Measurements from ENCODE around the gene IL1RL2.

Gene IL1RL2

DNA sequence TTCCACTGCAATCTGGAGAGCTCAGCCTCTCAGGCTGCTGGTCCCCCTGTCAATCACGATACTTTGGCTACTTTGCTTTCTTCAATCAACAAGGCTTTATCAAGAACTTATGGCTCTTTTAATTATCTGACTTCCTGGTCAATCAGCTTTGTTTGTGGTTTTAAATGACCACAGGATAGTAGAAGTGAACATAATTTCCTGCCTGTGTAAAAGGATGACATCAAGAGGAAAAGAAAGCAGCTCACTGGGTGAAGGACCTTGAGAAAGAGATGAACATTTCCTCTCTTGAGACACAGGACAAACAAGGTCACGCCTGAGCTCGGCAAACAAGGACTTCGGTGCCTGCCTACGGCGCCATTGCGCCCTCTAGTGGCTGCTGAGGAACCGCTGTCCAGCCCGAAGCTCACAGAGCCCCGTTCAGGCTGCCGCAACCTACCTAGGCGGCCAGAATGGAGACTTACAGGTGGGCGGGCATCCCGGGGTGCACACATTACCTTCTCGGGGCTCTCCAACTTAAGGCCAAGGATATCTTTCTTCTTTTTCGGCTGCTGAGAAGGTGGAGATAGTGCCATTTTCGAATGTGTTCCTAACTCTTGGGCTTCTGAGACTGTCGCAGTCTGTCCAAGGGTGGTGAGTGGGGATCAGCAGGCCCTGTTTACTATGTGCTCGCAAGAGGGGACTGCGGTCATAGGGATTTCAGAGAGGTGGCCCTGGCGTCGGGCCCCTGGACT is 54.0 kb downstream of the IL1RL2 start:
- peak; percentile 80 for DNase-seq

DNA sequence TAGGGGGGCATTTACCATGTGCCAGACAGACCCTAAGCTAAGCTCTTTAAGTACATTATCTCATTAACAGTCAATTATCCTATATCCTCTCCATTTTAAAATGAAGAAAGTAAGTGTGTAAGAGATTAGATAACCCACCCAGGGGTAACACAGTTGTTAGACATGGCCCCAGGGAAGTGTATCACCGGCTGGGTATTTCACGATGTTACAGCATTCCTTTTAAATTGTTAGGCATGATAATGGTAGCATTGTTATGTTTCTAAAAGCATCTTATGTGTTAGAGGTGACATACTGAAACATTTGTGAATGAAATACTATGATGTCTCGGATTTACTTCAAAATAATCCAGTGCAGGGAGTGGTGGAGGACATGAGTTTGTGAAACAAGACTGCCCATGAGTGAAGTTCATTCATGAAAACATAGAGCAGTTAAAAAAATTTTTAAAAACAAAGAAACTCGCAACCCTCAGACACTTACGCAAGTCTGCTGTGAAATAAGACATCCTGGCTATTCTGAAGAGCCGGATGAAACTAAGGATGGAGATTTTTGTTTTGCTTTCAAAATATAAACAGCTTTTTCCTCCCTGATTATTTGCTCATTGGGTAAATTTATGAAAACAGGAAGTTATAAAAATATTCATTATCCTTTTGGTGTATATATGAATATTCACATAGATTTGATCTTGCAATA is 54.9 kb downstream of the IL1RL2 start:
- no peak for DNase-seq

DNA sequence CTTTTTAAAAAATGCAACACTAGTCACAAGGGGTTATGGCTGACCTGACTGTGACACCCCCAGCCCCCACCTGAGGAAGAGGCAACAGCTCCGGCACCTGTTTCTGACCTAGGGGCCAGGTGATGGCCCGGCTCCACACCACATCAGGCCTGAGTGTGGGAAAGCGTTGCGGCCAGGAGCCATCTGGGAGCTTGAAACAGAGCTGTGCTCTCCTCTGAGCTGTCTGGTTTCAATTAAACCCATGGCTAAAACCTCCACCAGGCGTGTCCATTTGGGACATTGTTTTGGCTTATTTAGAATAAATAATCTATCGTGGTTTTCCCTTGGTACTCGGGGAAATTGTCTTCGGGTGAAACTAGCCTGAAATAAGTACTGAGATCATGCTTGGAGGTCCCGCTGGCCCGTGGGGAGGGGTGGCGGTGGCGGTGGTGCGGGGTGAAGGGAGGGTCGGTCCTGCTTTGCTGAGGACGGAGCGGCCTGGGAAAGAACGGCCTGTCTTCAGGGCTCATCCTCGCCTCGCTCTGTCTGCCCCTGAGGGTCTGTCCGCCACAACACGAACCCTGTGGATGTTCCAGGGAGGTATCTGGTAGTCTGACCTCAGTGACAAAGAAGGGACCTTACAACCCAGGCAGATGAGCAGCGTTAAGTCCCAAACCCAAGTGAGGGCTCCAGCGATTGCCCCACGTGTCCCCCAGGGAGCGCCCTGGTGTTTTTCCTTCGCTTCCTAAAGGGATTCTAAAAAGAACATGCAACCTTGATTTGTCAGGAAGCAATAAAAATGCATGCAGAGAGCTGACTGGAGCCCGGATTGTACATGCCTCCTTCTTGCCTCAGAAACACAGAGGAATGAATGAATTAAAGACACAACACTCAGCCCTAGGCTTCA is 58.7 kb downstream of the IL1RL2 start:
- no peak for DNase-seq

DNA sequence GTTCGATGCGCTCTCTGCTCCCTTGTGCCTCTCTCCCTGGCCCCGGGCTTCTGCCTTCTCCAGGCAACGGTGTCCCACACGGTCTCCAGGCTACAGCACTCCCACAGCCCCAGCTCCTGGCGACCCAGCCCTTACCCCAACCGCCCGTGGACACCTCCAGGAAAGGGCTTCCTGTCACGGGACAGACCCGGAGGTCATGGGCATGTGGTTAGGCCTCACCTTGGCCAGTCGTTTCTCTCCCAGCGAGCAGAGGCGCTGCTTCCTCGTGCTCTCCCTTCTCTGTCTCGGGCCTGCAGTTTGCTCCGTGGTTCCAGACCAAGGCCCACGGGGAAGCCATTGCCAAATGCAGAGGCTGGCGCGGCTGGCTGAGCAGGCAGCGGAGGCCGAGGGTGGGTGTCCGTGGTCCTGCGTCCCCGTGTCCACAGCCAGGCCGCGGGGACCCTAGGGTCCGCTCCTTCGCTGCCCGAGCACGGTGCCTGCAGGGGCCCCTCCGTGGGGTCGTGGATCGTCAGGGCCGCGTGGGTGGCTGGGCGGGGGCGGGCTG is 63.5 kb downstream of the IL1RL2 start:
- DNase-seq = no peak

DNA sequence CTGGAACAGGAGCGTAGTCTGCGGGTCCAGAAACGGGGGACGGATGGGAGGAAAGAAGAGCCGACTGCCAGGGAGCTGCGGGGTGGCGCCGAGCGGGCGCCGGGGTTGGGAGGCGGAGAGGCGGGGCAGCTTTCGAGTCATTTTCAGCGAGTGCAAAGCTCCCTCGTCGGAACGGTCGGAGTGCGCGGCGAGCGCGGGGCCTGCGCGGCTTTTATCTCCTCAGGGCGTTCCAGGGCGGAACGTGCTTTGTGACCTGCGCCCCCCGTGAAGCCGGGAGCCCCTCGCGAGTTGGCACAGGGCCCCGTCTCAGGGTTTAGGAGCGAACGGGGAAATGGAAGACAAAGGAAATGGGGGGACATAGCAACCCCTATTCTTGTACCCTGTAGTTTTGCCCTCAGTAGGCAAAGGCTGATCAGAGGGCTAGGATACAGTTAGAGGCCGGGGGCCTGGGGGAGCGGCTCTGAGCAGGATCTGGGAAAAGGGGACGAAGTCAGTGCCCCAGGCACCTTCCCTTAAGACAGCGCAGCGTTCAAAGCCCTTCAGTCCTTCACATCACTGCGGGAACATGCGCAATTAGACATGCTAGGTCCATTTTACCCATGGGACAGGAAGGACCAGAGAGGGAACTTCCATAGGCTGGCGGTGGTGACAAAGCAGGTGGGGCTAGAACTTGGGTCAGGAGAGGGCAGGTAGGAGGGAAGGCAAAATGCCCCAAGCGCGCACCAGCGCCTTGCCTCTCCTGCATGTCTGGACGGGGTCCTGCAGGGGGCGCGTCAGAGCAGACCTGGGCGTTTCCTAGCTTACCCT is 64.4 kb downstream of the IL1RL2 start:
- peak; percentile 47 for DNase-seq

DNA sequence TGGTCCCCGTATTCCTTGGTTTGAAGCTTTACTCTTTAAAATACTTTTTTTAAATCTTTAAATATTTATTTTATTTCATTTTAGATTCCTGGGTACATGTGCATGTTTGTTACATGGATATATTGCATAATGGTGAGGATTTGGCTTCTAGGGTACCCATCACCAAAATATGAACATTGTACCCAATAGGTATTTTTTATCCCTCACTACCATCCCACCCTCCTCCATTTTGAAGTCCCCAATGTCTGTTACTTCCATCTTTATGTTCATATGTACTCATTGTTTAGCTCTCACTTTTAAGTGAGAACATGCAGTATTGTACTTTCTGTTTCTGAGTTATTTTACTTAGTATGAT is 65.0 kb downstream of the IL1RL2 start:
- no peak for DNase-seq

DNA sequence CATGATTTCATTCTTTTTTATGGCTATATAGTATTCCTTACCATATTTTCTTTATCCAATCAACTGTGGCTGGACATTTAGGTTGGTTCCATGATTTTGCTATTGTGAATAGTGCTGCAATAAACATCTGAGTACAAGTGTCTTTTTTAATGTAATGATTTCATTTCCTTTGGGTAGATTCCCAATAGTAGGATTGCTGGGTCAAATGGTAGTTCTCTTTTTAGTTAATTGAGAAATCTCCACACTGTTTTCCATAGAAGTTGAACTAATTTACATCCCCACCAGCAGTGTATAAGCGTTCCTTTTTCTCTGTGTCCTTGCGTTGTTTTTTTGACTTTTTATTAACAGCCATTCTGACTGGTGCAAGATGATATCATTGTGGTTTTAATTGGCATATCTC is 65.4 kb downstream of the IL1RL2 start:
- DNase-seq = no peak

DNA sequence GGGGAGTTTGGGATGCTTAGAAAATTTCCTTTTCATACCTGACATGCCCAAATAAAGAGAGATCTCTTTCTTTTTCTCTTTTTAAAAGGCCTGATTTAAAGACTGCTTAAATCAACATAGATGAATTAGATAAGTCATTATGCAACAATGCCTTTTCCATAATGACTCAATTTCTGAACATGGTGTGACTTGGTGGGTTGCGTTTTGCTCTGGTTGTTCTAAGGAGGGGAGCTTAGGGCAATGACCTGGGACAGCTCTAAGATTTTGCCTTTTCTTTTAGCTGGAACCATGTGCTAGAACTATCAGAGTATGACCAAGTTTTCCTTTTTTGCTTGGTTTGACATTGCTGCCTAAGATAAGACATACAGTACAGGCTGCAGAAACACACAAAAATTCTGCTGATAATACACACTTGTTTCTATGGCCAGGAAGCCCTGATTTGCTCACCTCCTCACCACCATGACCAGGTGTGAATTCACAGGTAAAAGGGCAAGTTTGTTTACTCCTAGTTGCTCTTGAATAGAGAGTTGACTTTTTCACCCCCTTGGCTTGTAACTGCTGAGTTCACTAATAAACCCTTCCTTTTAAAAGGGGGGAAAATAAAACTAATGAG is 66.4 kb downstream of the IL1RL2 start:
- DNase-seq = no peak

DNA sequence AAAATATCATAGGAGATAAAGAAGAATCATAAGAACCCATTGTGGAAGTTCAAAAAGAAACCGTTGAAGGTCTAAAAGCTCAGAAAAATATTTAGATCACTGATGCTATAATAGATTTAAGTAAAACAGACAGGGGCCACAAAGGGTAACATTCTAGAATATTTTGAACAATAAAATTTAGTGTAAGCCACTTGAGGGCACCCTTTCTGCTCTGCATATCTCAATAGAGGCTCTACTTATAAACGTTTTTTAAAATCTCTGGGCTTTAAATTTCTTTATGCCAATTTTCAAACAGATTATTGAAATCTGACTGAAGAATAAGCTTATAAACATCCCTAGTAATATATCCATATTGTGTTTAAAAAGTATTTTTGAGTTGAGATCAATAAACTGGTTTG is 66.9 kb downstream of the IL1RL2 start:
- DNase-seq = no peak

DNA sequence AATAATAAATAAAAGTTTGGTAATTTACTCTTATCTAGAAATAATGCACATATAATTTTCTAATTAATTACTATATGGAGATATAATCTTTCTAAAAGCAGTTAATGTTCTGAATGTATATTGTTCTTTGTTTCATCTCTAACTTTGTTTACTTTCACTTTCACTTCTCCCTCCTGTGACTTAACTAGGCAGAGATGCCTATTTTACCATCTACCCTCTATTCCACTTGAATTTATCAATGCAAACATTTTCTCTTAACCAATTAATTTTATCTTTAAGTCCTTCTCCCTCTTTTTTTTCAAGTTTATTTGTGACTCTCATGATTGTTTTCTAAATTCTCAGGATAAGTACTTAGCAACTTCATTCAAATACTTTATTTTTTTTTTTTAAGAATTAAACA is 69.5 kb downstream of the IL1RL2 start:
- DNase-seq = no peak

DNA sequence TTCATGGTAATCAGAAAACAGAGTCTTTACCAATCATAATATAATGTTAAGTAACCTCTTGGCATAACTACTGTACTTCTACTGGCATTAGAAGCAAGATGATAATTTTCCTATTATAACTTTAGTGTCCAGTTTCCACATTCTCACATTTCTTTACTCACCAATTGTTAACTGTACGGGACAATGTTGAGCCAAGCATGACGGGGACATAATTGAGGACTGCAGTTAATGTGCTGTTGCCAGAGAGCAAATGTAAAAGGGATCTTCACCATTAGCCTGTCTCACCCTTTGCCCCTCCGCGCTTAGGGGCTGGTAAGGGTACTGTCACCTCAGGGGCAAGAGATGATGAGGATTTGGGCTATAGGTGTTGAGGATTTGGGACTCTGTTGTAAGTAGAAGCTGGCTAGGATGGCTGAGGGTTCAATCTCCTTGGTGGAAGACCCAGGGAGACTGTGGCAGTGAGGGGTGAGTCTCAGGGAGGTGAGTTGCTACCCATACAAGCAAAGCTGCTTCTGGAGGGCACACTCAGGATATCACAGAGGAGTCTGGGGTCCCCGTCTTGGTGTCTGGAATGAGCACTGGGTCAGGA is 70.1 kb downstream of the IL1RL2 start:
- no peak for DNase-seq

DNA sequence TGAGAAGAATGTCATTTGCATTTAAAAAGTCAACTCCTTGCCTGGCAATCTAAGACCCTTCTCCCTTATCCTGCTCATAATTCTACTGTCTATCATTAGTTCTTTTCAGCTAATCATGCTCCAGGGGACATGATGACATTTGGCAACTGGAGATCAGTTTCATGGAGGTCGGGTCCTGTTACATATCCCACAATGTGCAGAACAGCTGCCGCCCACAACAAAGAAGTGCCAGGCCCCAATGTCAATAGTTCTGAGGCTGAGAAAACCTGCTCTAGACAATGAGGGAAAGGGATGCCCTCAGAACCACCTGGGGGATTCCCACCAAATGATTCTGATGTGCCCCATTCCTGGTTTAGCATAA is 71.2 kb downstream of the IL1RL2 start:
- DNase-seq = no peak

DNA sequence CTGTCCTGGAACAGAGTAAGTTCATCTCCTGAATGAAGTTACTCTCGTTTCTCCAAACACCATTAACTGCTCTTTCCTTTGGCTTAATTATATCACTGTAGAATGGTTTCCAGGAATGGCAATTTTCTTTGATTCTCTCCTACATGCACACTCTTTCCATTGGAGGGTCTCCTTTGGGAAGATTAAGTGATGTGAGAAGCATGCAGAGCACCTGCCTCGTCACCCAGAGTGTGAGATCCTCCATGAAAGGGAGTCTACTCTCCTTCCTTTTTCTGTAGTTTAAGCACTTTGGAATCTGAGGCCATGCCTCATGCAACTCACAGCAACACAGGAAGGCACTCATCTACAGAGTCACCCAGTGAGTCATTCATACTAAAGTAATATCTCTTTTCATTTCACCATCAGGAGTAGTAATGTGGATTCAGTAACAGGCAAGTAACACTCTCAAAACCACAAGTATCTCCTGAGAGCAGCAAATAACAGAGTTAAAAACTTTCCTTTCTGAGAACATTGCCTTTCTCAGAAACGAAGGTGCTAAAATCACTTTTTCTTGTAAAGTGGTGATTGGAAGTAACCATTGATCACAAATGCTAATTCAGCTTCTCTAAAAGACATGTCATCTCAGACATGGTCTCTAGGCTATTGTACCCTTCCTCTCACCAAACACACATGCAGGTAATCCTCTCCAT is 71.7 kb downstream of the IL1RL2 start:
- no peak for DNase-seq

DNA sequence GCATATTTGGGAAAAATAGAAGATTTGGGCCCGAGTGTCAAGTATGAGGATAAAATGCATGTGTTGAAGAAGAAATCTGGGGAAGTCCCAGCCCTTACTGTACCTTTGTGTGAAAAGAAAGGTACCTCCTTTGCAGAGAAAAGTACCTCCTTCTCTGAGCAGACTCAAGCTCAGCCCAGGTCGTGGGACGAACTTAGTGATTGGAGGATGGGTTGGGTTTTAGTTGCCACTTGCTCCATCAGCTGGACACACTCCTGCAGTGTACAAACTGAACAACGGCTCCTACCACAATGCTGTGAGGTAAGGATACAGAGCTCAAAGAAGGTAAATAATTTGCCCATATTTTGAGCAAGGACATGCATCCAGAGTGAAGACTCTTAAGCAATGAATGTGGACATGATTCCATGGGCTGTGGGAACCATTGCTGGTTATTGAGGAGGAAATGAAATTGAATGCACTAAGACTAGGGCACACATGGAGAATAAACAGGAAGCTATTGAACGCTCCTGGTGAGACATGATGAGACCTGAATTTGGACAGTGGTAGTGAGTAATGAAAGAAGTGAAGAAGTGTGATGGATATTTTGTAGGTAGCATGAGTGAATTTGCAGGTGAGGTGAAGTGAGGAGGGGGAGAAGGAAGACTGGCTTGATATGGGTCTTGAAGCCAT is 74.8 kb downstream of the IL1RL2 start:
- no peak for DNase-seq

DNA sequence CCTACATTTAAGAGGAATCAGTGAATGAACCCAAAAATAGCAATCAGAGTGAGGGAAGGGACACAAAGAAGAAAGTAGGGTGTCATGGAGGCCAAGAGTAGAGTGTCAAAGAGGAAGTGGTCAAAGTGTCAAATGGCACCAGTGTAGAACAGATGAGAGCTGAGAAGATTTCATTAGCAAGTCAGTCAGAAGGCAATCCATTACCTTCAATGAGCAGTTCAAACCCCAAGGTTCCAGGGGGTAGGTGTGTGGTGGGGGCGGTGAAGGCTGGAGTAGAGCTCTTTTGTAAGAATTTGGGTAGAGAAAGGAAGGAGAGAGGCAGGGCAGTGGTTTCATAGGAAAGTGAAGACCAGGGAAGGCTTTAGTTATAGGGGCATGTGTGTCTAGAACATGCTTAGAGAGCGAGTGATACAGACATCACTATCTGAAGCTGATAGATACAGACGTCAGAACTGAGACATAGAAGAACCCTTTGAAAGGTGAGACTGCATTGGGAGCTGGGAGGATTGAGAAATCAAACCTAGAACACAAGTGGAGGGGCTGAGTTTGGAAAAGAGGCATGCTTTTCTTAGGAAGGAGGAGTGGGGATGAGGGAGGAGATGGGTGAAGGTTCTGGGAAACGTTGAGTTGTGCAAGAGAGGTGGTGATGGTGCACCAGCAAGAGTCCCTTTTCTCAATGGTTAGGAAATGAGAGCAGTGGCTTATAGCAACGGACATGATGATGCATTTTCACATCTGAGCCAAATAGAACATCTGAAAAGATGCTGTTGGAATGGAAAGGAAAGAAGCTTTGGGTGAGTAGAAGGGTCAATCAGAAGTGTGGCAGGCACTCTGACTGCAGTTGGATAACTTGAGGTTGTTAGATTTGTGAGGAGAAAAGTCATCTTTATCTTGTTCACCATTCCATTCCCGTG is 75.7 kb downstream of the IL1RL2 start:
- no peak for DNase-seq

DNA sequence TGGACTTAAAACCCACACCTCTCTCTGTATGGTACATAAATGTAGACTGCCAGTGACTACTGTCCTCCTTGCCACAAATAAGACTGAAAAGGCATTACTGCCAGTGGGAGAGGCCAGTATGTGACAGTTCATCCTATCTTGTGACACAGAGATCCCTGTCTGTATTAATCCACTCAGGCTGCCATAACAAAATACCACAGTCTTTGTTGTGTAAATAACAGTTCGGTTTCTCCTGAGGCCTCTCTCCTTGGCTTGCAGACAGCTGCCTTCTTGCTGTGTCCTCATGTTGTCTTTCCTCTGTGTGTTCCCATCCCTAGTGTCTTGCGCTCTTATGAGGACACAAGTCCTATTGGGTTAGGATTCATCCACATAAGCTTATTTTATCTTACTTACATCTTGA is 78.1 kb downstream of the IL1RL2 start:
- DNase-seq = no peak

DNA sequence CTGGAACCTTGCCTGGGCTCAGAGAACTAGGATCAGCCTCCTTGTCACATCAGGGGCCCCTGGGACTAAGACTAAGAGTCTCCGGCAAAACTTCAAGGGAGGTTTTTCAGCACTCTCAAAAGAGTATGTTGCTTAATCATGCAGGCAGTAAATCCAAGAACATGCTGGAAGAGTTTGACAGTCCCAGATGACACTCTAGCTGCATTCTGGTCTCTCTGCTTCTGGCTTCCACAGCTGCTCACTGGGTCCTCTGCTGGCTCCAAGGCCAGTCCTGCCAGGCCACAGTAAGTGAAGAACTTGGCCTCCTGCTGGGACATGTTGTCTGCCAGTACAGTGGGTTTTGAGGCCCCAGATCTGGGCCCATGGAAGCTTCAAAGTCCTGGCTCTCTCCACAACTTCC is 79.4 kb downstream of the IL1RL2 start:
- DNase-seq = no peak

DNA sequence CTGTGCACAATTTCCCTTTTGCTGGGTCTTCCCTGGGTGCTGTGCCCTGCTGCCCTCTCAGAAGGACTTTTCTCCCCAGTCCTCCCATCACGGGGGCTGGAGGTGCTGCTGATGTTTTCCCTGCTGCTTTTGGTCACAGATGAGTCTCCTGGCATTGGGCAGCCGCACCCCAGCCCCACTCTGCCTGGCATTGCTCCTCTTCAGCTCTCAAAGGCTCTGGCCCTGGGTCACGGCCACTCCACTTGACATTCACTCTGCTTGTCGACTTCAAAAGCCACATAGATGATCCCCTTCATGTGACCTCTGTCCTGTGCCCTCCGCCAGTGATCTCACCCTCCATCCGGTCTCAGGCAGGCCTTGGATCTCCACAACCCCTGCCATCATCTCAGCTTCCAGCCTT is 81.0 kb downstream of the IL1RL2 start:
- DNase-seq = no peak

DNA sequence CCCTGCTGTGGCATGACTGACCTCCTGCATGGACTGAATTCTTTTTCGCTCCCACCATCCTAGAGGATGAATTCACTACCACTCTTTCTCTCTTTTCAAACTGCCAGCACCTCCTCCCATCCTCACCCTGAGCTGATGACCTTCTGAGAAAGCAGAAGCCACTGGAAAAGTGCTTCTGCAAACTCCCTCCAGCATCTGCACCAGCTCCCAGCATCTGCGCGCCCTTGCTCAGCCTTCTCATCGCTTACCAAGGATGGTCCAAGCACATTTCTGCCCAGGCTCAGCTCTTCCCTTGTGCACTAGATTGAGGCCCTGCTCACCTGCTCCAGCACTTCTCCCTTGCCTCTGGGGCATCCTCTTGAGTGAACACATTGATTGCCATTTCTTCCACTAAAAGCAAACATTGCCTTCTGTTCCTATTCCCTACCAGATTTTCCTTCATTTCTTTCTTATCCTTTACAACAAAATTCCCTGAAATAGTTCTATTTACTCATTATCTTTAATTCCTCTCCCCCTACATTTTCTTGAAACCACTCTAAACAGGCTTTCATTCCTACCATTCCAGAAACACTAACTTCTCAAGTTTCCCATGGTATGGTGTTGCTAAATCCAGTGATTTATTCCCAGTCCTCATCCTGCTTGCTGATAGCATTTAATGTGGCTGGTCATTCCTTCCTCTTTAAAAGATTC is 81.8 kb downstream of the IL1RL2 start:
- DNase-seq = no peak
